Activated CD4-positive, CD25-positive, alpha-beta regulatory T cell (primary cell): Measurements from ENCODE around the gene ERG.

Experiments
- DNase-seq, 4 experiments: peaks; one replicate each; lab custom pipeline; 2025; lab: John Stamatoyannopoulos, UW

The ERG gene

GRCh38 chr21:38498057-38498833, at the start of gene ERG:
TSS of gene ERG (minus strand) at chr21:38498477. CDS start at chr21:38498380, 97 bp downstream.
- no peak for DNase-seq

- DNase-seq: no peak
These were observed 46.4 kb upstream of the ERG start for GRCh38 chr21:38544661-38545060.

- no peak for DNase-seq
These were observed 44.0 kb upstream of the ERG start for GRCh38 chr21:38542263-38542662.

- no peak for DNase-seq
These were observed 40.1 kb upstream of the ERG start for GRCh38 chr21:38538353-38538752.

GRCh38 chr21:38534591-38534990, 36.3 kb upstream of the ERG start:
- DNase-seq: no peak

- DNase-seq: no peak
These were observed 35.6 kb upstream of the ERG start for GRCh38 chr21:38533887-38534286.

- no peak for DNase-seq
These were observed 33.3 kb upstream of the ERG start for GRCh38 chr21:38531591-38531990.

GRCh38 chr21:38531039-38531541, 32.8 kb upstream of the ERG start:
- DNase-seq: no peak

- no peak for DNase-seq
These were observed 29.5 kb upstream of the ERG start for GRCh38 chr21:38527737-38528136.

- DNase-seq: no peak
These were observed 27.2 kb upstream of the ERG start for GRCh38 chr21:38525454-38525853.

GRCh38 chr21:38524168-38525153, 26.2 kb upstream of the ERG start:
- no peak for DNase-seq

GRCh38 chr21:38520511-38520910, 22.2 kb upstream of the ERG start:
- DNase-seq: no peak

- no peak for DNase-seq
These were observed 13.5 kb upstream of the ERG start for GRCh38 chr21:38511662-38512243.

- DNase-seq: no peak
These were observed 12.9 kb upstream of the ERG start for GRCh38 chr21:38511198-38511597.

- no peak for DNase-seq
These were observed 9.2 kb upstream of the ERG start for GRCh38 chr21:38507374-38507942.

GRCh38 chr21:38506661-38507281, 8.5 kb upstream of the ERG start:
- no peak for DNase-seq

- DNase-seq: no peak
These were observed 7.6 kb upstream of the ERG start for GRCh38 chr21:38505654-38506523.

GRCh38 chr21:38504066-38504465, 5.8 kb upstream of the ERG start:
- DNase-seq: no peak

GRCh38 chr21:38503583-38503982, 5.3 kb upstream of the ERG start:
- no peak for DNase-seq

- no peak for DNase-seq
These were observed 1.8 kb upstream of the ERG start for GRCh38 chr21:38500073-38500472.

GRCh38 chr21:38499296-38499695, 1.0 kb upstream of the ERG start:
- no peak for DNase-seq
